ENCODE results near the gene SCN5A. TPM values are rescaled to one million over a fixed set of nuclear protein-coding genes. Genes with fewer than 3 reads are reported as not detected.

Gene SCN5A
- total and polyA plus RNA-seq, 2 experiments from 2014 or later, result 10.2 to 10.6 TPM

GRCh38 chr3:38528457-38528856 lies 121.0 kb downstream of the SCN5A start:
- H3K9me2 ChIP-seq (ENCODE audit: insufficient read depth), result no peaks in the 10 kb centered on the region
- peak; percentile 57 for DNase-seq (ENCODE audit: low spot score)

GRCh38 chr3:38526792-38527191 lies 122.7 kb downstream of the SCN5A start:
- H3K9me3 Mint-ChIP-seq, result no peaks in the 10 kb centered on the region
- H3K4me1 Mint-ChIP-seq, result peaks cover 9% of the 10 kb centered on the region
- Histone ChIP-seq H4K20me1 (replicated peaks; ENCODE audit: insufficient read depth) (no peaks in the 10 kb centered on the region; the same call in 1 of the 2 replicates), H3K27ac (ENCODE audit: low read depth) (no peak overlapping the region), H3K27me3 (ENCODE audit: insufficient read depth) (no peaks in the 10 kb centered on the region), H3K4me3 (no peak overlapping the region), H3F3A (replicated peaks; ENCODE audit: low read depth) (no peaks in the 10 kb centered on the region), H3K79me2 (replicated peaks; ENCODE audit: insufficient read depth) (no peaks in the 10 kb centered on the region), H2AFZ (no peak overlapping the region), H3K4me2 (no peak overlapping the region), H3K4me1 (ENCODE audit: insufficient read depth) (peaks cover 1% of the 10 kb centered on the region), H3K36me3 (ENCODE audit: insufficient read depth) (peaks cover 12% of the 10 kb centered on the region), H3K9me2 (ENCODE audit: insufficient read depth) (no peaks in the 10 kb centered on the region)
- H3K36me3 Mint-ChIP-seq (ENCODE audit: low read depth), result peaks cover 40% of the 10 kb centered on the region
- H3K27me3 Mint-ChIP-seq (ENCODE audit: insufficient read depth, low read depth, poor library complexity), result peaks cover 2% of the 10 kb centered on the region
- DNase-seq (ENCODE audit: low spot score) (no peak), ATAC-seq (no peak)
- H3K27ac Mint-ChIP-seq, result no peak overlapping the region
- no peak overlapping the region for H3K4me3 Mint-ChIP-seq
- no peak for TF ChIP-seq ZNF462 (CRISPR knock-in tag; IDR thresholded peaks at IDR 0.05)
- TF ChIP-seq CTCF (conservative IDR thresholded peaks at IDR 0.05; ENCODE audit: low read depth in 2 of 2), result no peak
- no peak for TF ChIP-seq ZNF331 (CRISPR knock-in tag; IDR thresholded peaks at IDR 0.05; ENCODE audit: low read depth)
- TF ChIP-seq JUNB (IDR thresholded peaks at IDR 0.05; ENCODE audit: unreplicated experiment), result no peak
- TF ChIP-seq ZNF114 (CRISPR knock-in tag; IDR thresholded peaks at IDR 0.05), result no peak
- no peak for TF ChIP-seq NANOG (IDR thresholded peaks at IDR 0.05; ENCODE audit: borderline replicate concordance)
- TF ChIP-seq POLR2AphosphoS5 (IDR thresholded peaks at IDR 0.05; ENCODE audit: low read depth), result no peak
- no peak for TF ChIP-seq CREB1 (CRISPR knock-in tag; IDR thresholded peaks at IDR 0.05; ENCODE audit: low read depth)
- no peak for TF ChIP-seq STAT1 (IDR thresholded peaks at IDR 0.05; ENCODE audit: unreplicated experiment)

More at GRCh38 chr3:38528457-38528856, 121.0 kb downstream of the SCN5A start:
- peaks cover 18% of the 10 kb centered on the region for H3K4me1 Mint-ChIP-seq
- peaks cover 7% of the 10 kb centered on the region for H3K36me3 ChIP-seq (ENCODE audit: insufficient read depth)
- H3K4me3 Mint-ChIP-seq, result no peak overlapping the region
- H4K20me1 ChIP-seq (replicated peaks; ENCODE audit: insufficient read depth), result no peaks in the 10 kb centered on the region; the same call in 1 of the 2 replicates
- ATAC-seq, result peak; percentile 85
- H2AFZ ChIP-seq, result no peak overlapping the region
- H3K36me3 Mint-ChIP-seq (ENCODE audit: low read depth), result peaks cover 36% of the 10 kb centered on the region
- H3K4me1 ChIP-seq (ENCODE audit: insufficient read depth), result peaks cover 6% of the 10 kb centered on the region; the same call in 1 of the 2 replicates
- H3K4me2 ChIP-seq, result no peak overlapping the region
- peaks cover 4% of the 10 kb centered on the region for H3K27me3 Mint-ChIP-seq (ENCODE audit: insufficient read depth, low read depth, poor library complexity)
- no peak overlapping the region for H3K4me3 ChIP-seq
- TF ChIP-seq JUNB (IDR thresholded peaks at IDR 0.05; ENCODE audit: unreplicated experiment) (no peak), CTCF (conservative IDR thresholded peaks at IDR 0.05; ENCODE audit: low read depth in 2 of 2) (peak; percentile 51 to 75; a peak in 3 of 4 replicates)
- no peaks in the 10 kb centered on the region for H3F3A ChIP-seq (replicated peaks; ENCODE audit: low read depth)
- no peak overlapping the region for H3K27ac ChIP-seq (ENCODE audit: low read depth)
- no peaks in the 10 kb centered on the region for H3K27me3 ChIP-seq (ENCODE audit: insufficient read depth)
- no peaks in the 10 kb centered on the region for H3K79me2 ChIP-seq (replicated peaks; ENCODE audit: insufficient read depth)
- H3K9me3 Mint-ChIP-seq, result no peaks in the 10 kb centered on the region
- no peak overlapping the region for H3K27ac Mint-ChIP-seq
